DOHH2 (cell line): Measurements from ENCODE around the gene TRERF1.

Experiments used
- CTCF ChIP-seq: fragments of 200-600 bp; sonication (generic); IDR thresholded peaks from one replicate; pipeline ENCODE4 v1.5.1; 2014; ENCODE audit warnings: antibody characterized with exemption, mild to moderate bottlenecking, low read depth, low read length; ENCODE audit not compliant: poor library complexity, severe bottlenecking
- EZH2phosphoT487 ChIP-seq: fragments of 200-600 bp; sonication (generic); IDR thresholded peaks from 2 replicates; pipeline ENCODE4 v1.6.1; 2017; ENCODE audit warnings: borderline replicate concordance, mild to moderate bottlenecking, antibody characterized with exemption, low read length, moderate library complexity, mixed read lengths

DNA sequence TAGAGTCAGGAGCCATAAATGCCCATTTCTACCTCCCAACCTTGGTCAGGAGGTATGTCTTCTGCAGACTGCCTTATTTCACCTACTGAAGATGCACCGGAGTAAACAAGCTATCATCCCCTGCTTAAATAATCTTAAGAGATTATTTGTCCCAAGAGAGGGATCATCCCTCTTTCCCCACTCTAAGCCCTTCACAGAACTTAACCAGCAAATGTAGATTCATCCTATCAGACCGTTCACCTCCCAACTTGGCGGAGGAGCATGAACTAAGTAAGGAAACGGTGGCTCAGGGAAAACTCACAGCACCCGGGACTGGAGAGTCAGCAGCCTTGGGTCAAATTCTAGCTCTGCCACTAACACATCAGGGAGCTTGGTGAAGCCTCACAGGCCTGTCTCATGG lies 115.3 kb downstream of the TRERF1 start:
- no peak for TF ChIP-seq EZH2phosphoT487
- TF ChIP-seq CTCF = no peak
